ENCODE measurements around the gene MRPL27.
A peak's percentile ranks its signal among the peaks of the same experiment; 100 is the strongest.

GRCh38 chr17:50372758-50373556 lies at the start of gene MRPL27, which contains the start of gene EME1:
- no peak for TF ChIP-seq CTCF (IDR thresholded peaks at IDR 0.05 in 2 of 3, conservative IDR thresholded peaks at IDR 0.05 in 1 of 3; ENCODE audit: borderline replicate concordance in 1 of 3, insufficient read depth in 1 of 3, low read depth in 2 of 3, low read length in 2 of 3)
- peak; percentile 99 for TF ChIP-seq MAX (IDR thresholded peaks at IDR 0.05)
- TF ChIP-seq POLR2AphosphoS5 (IDR thresholded peaks at IDR 0.05; ENCODE audit: low read depth, low read length): peak; percentile 98
- TF ChIP-seq ATF3 (IDR thresholded peaks at IDR 0.05): no peak
- TF ChIP-seq SRF (IDR thresholded peaks at IDR 0.05; ENCODE audit: low read depth): 0 out of 2 replicates have a peak, but pooled peaks have one; percentile 16
- TF ChIP-seq ZBTB33 (IDR thresholded peaks at IDR 0.05; ENCODE audit: extremely low read depth, insufficient replicate concordance, low read length): no peak
- peak; percentile 95 for TF ChIP-seq POLR2A (IDR thresholded peaks at IDR 0.05; ENCODE audit: borderline replicate concordance, extremely low read depth, insufficient read depth, insufficient read length)
- no peak for TF ChIP-seq EZH2phosphoT487 (IDR thresholded peaks at IDR 0.05; ENCODE audit: borderline replicate concordance)
- TF ChIP-seq EZH2 (IDR thresholded peaks at IDR 0.05): no peak

Measured in HCT116 (cell line).